Measurements from ENCODE around the gene NCOR1. TPM values are rescaled to one million over a fixed set of nuclear protein-coding genes. Genes with fewer than 3 reads are reported as not detected.
"Not testable (repeated sequence)": the region's sequence is repeated elsewhere in the genome, so short reads cannot be mapped to it uniquely, and the experiment has no call there.

Gene NCOR1
- polyA plus RNA-seq, 3 donors, result 23.2 to 47.0 (median 37.9) TPM

- Mint-ChIP-seq H3K4me1 (peaks cover 12% of the 10 kb centered on the region), H3K9me3 (no peaks in the 10 kb centered on the region), H3K27ac (no peak overlapping the region), H3K4me3 (no peak overlapping the region), H3K27me3 (ENCODE audit: low read depth in 3 of 3) (peaks cover 0 to 2% (median 0%) of the 10 kb centered on the region in 3 donors), H3K36me3 (peaks cover 0 to 13% of the 10 kb centered on the region in 2 donors)
- TF ChIP-seq, protein P1, sequence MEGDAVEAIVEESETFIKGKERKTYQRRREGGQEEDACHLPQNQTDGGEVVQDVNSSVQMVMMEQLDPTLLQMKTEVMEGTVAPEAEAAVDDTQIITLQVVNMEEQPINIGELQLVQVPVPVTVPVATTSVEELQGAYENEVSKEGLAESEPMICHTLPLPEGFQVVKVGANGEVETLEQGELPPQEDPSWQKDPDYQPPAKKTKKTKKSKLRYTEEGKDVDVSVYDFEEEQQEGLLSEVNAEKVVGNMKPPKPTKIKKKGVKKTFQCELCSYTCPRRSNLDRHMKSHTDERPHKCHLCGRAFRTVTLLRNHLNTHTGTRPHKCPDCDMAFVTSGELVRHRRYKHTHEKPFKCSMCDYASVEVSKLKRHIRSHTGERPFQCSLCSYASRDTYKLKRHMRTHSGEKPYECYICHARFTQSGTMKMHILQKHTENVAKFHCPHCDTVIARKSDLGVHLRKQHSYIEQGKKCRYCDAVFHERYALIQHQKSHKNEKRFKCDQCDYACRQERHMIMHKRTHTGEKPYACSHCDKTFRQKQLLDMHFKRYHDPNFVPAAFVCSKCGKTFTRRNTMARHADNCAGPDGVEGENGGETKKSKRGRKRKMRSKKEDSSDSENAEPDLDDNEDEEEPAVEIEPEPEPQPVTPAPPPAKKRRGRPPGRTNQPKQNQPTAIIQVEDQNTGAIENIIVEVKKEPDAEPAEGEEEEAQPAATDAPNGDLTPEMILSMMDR (IDR thresholded peaks at IDR 0.05), result no peak
- DNase-seq, result no peak
- Histone ChIP-seq H3K4me2 (replicated peaks; ENCODE audit: extremely low read depth, low read length, poor library complexity, severe bottlenecking) (no peak overlapping the region), H3K9ac (ENCODE audit: insufficient read depth, low read length, poor library complexity, severe bottlenecking) (no peak overlapping the region), H4K20me1 (ENCODE audit: insufficient read depth, low read length) (no peaks in the 10 kb centered on the region), H3K27ac (ENCODE audit: low read depth in 1 of 2, low read length in 2 of 2) (no peak overlapping the region), H3K4me3 (replicated peaks in 1 of 3; ENCODE audit: low read depth in 2 of 3, low read length in 3 of 3) (no peak overlapping the region), H3K36me3 (replicated peaks in 1 of 2; ENCODE audit: control insufficient read depth in 1 of 2, insufficient read depth in 2 of 2, low read length in 2 of 2) (peaks cover 0 to 5% of the 10 kb centered on the region in 2 donors), H2AFZ (ENCODE audit: insufficient read depth, low read depth, low read length, poor library complexity, severe bottlenecking) (no peak overlapping the region), H3K27me3 (ENCODE audit: control insufficient read depth in 2 of 2, insufficient read depth in 2 of 2, low read length in 2 of 2) (no peaks in the 10 kb centered on the region), H3K4me1 (ENCODE audit: control insufficient read depth in 1 of 2, insufficient read depth in 2 of 2, low read length in 2 of 2) (peaks cover 4 to 7% of the 10 kb centered on the region in 2 donors), H3K9me3 (replicated peaks in 1 of 2; ENCODE audit: control insufficient read depth in 1 of 2, insufficient read depth in 1 of 2, low read length in 2 of 2) (no peaks in the 10 kb centered on the region), H3K79me2 (ENCODE audit: insufficient read depth, low read length) (peaks cover 40% of the 10 kb centered on the region)
- WGBS (ENCODE audit: insufficient coverage), result no CpG with 5 or more reads among the region's 3 CpGs
- intact Hi-C loops (cut with micrococcal nuclease), result no loop called here
Measured at GRCh38 chr17:16222406-16222805, 7.1 kb upstream of the NCOR1 start.

DNA sequence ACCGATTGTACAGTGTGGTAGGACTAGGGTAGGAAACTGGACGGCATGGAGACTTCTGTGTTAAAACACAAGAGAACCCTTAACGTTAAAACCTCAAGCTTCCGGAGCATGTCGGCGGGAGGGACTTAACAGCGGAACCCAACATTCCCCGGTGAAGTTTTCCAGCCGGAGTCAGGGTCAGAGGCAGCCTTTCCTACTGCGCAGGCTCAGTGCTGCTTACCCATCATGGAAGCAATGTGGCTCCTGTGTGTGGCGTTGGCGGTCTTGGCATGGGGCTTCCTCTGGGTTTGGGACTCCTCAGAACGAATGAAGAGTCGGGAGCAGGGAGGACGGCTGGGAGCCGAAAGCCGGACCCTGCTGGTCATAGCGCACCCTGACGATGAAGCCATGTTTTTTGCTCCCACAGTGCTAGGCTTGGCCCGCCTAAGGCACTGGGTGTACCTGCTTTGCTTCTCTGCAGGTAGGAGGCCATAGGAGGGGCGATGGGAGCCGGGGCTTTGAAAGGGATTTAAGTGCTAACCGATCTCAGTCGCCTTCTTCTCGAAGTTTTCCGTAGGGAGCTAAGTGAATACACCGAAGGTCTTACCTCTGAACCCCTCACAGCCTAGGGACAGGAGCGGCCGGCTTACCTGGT, 1.8 kb upstream of the NCOR1 start, which contains the start of gene PIGL:
Gene PIGL (plus strand): TSS at position 209 of the 634 bp plus-strand sequence. CDS start 17 bp downstream, at position 226.
- peaks cover 0 to 5% of the 10 kb centered on the region in 2 donors for H3K36me3 Mint-ChIP-seq

GRCh38 chr17:16216341-16217001, 1.1 kb upstream of the NCOR1 start:
- H3K27me3 ChIP-seq (ENCODE audit: control insufficient read depth in 2 of 2, insufficient read depth in 2 of 2, low read length in 2 of 2); DNase-seq; H3K27me3 Mint-ChIP-seq (ENCODE audit: low read depth in 3 of 3); H3K9me3 ChIP-seq (replicated peaks in 1 of 2; ENCODE audit: control insufficient read depth in 1 of 2, insufficient read depth in 1 of 2, low read length in 2 of 2); H3K36me3 Mint-ChIP-seq; H3K9me3 Mint-ChIP-seq; H3K36me3 ChIP-seq (replicated peaks in 1 of 2; ENCODE audit: control insufficient read depth in 1 of 2, insufficient read depth in 2 of 2, low read length in 2 of 2): not testable (repeated sequence)
- Mint-ChIP-seq H3K4me1 (peaks cover 39% of the 10 kb centered on the region), H3K27ac (peak overlapping the region; percentile 81 to 97 (median 93)), H3K4me3 (peak overlapping the region; percentile 94 to 97)
- Histone ChIP-seq H2AFZ (ENCODE audit: insufficient read depth, low read depth, low read length, poor library complexity, severe bottlenecking) (peak overlapping the region; percentile 97), H3K4me3 (replicated peaks in 1 of 3; ENCODE audit: low read depth in 2 of 3, low read length in 3 of 3) (peak overlapping the region; percentile 56 to 89 (median 66)), H3K4me2 (replicated peaks; ENCODE audit: extremely low read depth, low read length, poor library complexity, severe bottlenecking) (peak overlapping the region; percentile 88), H3K9ac (ENCODE audit: insufficient read depth, low read length, poor library complexity, severe bottlenecking) (peak overlapping the region; percentile 70), H4K20me1 (ENCODE audit: insufficient read depth, low read length) (peaks cover 34% of the 10 kb centered on the region), H3K79me2 (ENCODE audit: insufficient read depth, low read length) (peaks cover 80% of the 10 kb centered on the region), H3K27ac (ENCODE audit: low read depth in 1 of 2, low read length in 2 of 2) (peak overlapping the region; percentile 83 to 89), H3K4me1 (ENCODE audit: control insufficient read depth in 1 of 2, insufficient read depth in 2 of 2, low read length in 2 of 2) (peaks cover 31 to 46% of the 10 kb centered on the region in 2 donors)
- intact Hi-C loops (cut with micrococcal nuclease), result loop anchor here in 1 of 2 donors (10.0 kb wide), 1 partner anchor 168 kb away; the partner anchor contains the start of gene UBB
- WGBS (ENCODE audit: insufficient coverage), result 79% methylated on average over 18 of the region's 38 CpGs

More for the DNA sequence above, 1.8 kb upstream of the NCOR1 start, which contains the start of gene PIGL:
- WGBS (ENCODE audit: insufficient coverage), result 0% methylated on average over 21 of the region's 29 CpGs
- intact Hi-C loops (cut with micrococcal nuclease), result loop anchor here in 1 of 2 donors (10.0 kb wide), 1 partner anchor 168 kb away; the partner anchor contains the start of gene UBB
- H4K20me1 ChIP-seq (ENCODE audit: insufficient read depth, low read length), result peaks cover 28% of the 10 kb centered on the region
- no peaks in the 10 kb centered on the region for H3K9me3 Mint-ChIP-seq
- no peaks in the 10 kb centered on the region for H3K27me3 Mint-ChIP-seq (ENCODE audit: low read depth in 3 of 3)
- H3K4me3 ChIP-seq (replicated peaks in 1 of 3; ENCODE audit: low read depth in 2 of 3, low read length in 3 of 3), result peak within 1 kb of the TSS; percentile 66 to 89 (median 68)
- H3K4me1 Mint-ChIP-seq, result peaks cover 37% of the 10 kb centered on the region
- H3K27ac ChIP-seq (ENCODE audit: low read depth in 1 of 2, low read length in 2 of 2), result peak within 1 kb of the TSS; percentile 83 to 89
- peak; percentile 81 to 89 (median 88) for DNase-seq
- H3K9me3 ChIP-seq (replicated peaks in 1 of 2; ENCODE audit: control insufficient read depth in 1 of 2, insufficient read depth in 1 of 2, low read length in 2 of 2), result no peaks in the 10 kb centered on the region
- no peaks in the 10 kb centered on the region for H3K36me3 ChIP-seq (replicated peaks in 1 of 2; ENCODE audit: control insufficient read depth in 1 of 2, insufficient read depth in 2 of 2, low read length in 2 of 2)
- TF ChIP-seq, protein P1 (IDR thresholded peaks at IDR 0.05), result no peak
- H3K4me1 ChIP-seq (ENCODE audit: control insufficient read depth in 1 of 2, insufficient read depth in 2 of 2, low read length in 2 of 2), result peaks cover 31 to 46% of the 10 kb centered on the region in 2 donors
- H3K79me2 ChIP-seq (ENCODE audit: insufficient read depth, low read length), result peaks cover 74% of the 10 kb centered on the region
- H3K27ac Mint-ChIP-seq, result peak within 1 kb of the TSS; percentile 81 to 97 (median 93)
- no peaks in the 10 kb centered on the region for H3K27me3 ChIP-seq (ENCODE audit: control insufficient read depth in 2 of 2, insufficient read depth in 2 of 2, low read length in 2 of 2)
- H3K9ac ChIP-seq (ENCODE audit: insufficient read depth, low read length, poor library complexity, severe bottlenecking), result peak within 1 kb of the TSS; percentile 97
- peak within 1 kb of the TSS; percentile 94 to 97 for H3K4me3 Mint-ChIP-seq
- peak within 1 kb of the TSS; percentile 97 for H2AFZ ChIP-seq (ENCODE audit: insufficient read depth, low read depth, low read length, poor library complexity, severe bottlenecking)
- H3K4me2 ChIP-seq (replicated peaks; ENCODE audit: extremely low read depth, low read length, poor library complexity, severe bottlenecking), result peak within 1 kb of the TSS; percentile 88

All from CD14-positive monocyte (primary cell).